Left hindlimb (tissue), 1 donor: Measurements from ENCODE around the gene C9orf40.

Source experiments
- DNase-seq: peaks from one replicate; pipeline ENCODE4 v3.0.0-alpha.2; 2018

Gene C9orf40

GRCh38 chr9:74935008-74935407 lies 17.7 kb downstream of the C9orf40 start:
- DNase-seq, result no peak

GRCh38 chr9:74921737-74922136 lies 31.0 kb downstream of the C9orf40 start:
- no peak for DNase-seq

- DNase-seq, result no peak
Observed at GRCh38 chr9:74920944-74921626, 31.6 kb downstream of the C9orf40 start.

- DNase-seq, result no peak
Observed at GRCh38 chr9:74910036-74910435, 42.7 kb downstream of the C9orf40 start.

- no peak for DNase-seq
Observed at GRCh38 chr9:74908665-74909064, 44.0 kb downstream of the C9orf40 start.

- DNase-seq, result no peak
Observed at GRCh38 chr9:74907085-74907484, 45.6 kb downstream of the C9orf40 start.

GRCh38 chr9:74901001-74901400 lies 51.7 kb downstream of the C9orf40 start:
- no peak for DNase-seq
